ENCODE results near the gene KCNF1. TPM values are rescaled to one million over a fixed set of nuclear protein-coding genes. Genes with fewer than 3 reads are reported as not detected.

The KCNF1 gene
- total and polyA plus RNA-seq, 10 of the 15 experiments (the other 5 are each of a cell fraction or from before 2014, with no cell fraction given), result not detected

DNA sequence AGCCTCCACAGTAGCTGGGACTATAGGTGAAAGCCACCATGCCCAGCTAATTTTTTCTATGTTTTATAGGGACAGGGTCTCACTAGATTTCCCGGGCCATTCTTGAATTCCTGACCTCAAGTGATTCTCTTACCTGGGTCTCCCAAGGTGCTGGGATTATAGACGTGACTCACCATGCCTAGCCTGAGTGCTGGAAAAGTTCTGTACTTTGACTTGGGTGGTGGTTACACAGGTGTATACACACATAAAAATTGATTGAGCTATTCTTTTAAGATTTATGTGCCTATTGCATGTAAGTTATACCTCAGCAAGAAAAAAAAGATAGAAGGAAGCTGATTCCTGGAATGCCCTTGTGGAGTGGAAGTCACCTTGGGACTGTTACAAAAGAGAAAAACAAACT, 34.8 kb upstream of the KCNF1 start:
- no peak overlapping the region for H3K27ac ChIP-seq (ENCODE audit: control insufficient read depth, insufficient read depth)
- TF ChIP-seq FOXM1 (IDR thresholded peaks at IDR 0.05; ENCODE audit: low read depth, low read length) (no peak), STAT1 (conservative IDR thresholded peaks at IDR 0.05) (no peak), NR2C1 (IDR thresholded peaks at IDR 0.05) (no peak), SREBF2 (IDR thresholded peaks at IDR 0.05; ENCODE audit: low read length) (no peak), SKIL (IDR thresholded peaks at IDR 0.05; ENCODE audit: low read depth, poor library complexity, severe bottlenecking) (no peak), GABPA (IDR thresholded peaks at IDR 0.05; ENCODE audit: low read depth) (no peak), SUZ12 (IDR thresholded peaks at IDR 0.05; ENCODE audit: unreplicated experiment) (no peak)
- H3K9ac ChIP-seq (ENCODE audit: control insufficient read depth, insufficient read depth, low read length), result no peak overlapping the region
- 46% methylated on average over 2 of the region's 2 CpGs for WGBS (ENCODE audit: insufficient coverage, insufficient replicate concordance, low lambda C conversion rate, missing lambda C conversion rate)
- H3K4me1 ChIP-seq (ENCODE audit: control insufficient read depth, insufficient read depth, low read length), result peaks cover 2% of the 10 kb centered on the region
- POLR2A ChIA-PET, result no interaction called here
- SMC1A ChIA-PET (ENCODE audit: uncharacterized antibody, unreplicated experiment), result interaction anchor here (1.0 to 4.3 kb wide), 4 partner anchors 9 to 23 kb away, joined by 4 to 34 read pairs (median 5); no protein-coding TSS in a partner anchor
- no peak for FAIRE-seq
- intact Hi-C loops (cut with micrococcal nuclease; ENCODE audit: unreplicated experiment), result no loop called here
- no peak overlapping the region for H3K4me3 ChIP-seq
- RAD21 ChIA-PET (ENCODE audit: unreplicated experiment), result interaction anchor here (1.0 kb wide), 1 partner anchor 18 kb away, joined by 3 read pairs; no protein-coding TSS in a partner anchor
- H4K20me1 ChIP-seq (ENCODE audit: control insufficient read depth, insufficient read depth), result no peaks in the 10 kb centered on the region
- no peak for DNase-seq (ENCODE audit: low read depth, low spot score)
- H3K79me2 ChIP-seq (ENCODE audit: control insufficient read depth, insufficient read depth, low read length), result no peaks in the 10 kb centered on the region
- ATAC-seq, result no peak
- H3K9me3 ChIP-seq (replicated peaks; ENCODE audit: control insufficient read depth, insufficient read depth, low read length), result peaks cover 4% of the 10 kb centered on the region; the same call in 2 of the 3 replicates
- H3K27me3 ChIP-seq (replicated peaks in 1 of 2; ENCODE audit: control insufficient read depth in 2 of 2, insufficient read depth in 2 of 2, low read length in 1 of 2), result peaks cover 2 to 4% of the 10 kb centered on the region in 2 experiments; a peak in 3 of 4 replicates
- no peaks in the 10 kb centered on the region for H3K36me3 ChIP-seq (ENCODE audit: control insufficient read depth in 2 of 2, insufficient read depth in 2 of 2, low read length in 1 of 2)
- BruUV-seq (replicated peaks), result no TSS peak
- no peak overlapping the region for H3K4me2 ChIP-seq (ENCODE audit: control insufficient read depth, insufficient read depth)
- CTCF ChIA-PET, result interaction anchor here (0.8 to 1.7 kb wide), 6 partner anchors 12 to 255 kb away, joined by 3 to 8 read pairs (median 3); no protein-coding TSS in a partner anchor
- no peak overlapping the region for H2AFZ ChIP-seq (ENCODE audit: control insufficient read depth, low read depth, low read length)
- in situ Hi-C loops (cut with MboI), result no loop called here
